HG02840 (cell line): ENCODE results near the gene DENND4C.
"Not testable (repeated sequence)": the region's sequence is repeated elsewhere in the genome, so short reads cannot be mapped to it uniquely, and the experiment has no call there.

ENCODE experiments used
- ATAC-seq: cut with Tn5 transposase; IDR thresholded peaks from one replicate; pipeline ENCODE4 v1.9.1; 2021; ENCODE audit warnings: mild to moderate bottlenecking, moderate library complexity, moderate number of reproducible peaks; ENCODE audit not compliant: unreplicated experiment, low FRiP score

Gene DENND4C

GRCh38 chr9:19223724-19224123, 6.8 kb upstream of the DENND4C start:
- no peak for ATAC-seq

GRCh38 chr9:19224563-19224962, 5.9 kb upstream of the DENND4C start:
- no peak for ATAC-seq

GRCh38 chr9:19229595-19230354, 718 bp upstream of the DENND4C start:
- peak; percentile 45 for ATAC-seq

GRCh38 chr9:19231126-19231903, 822 bp downstream of the DENND4C start:
- ATAC-seq: peak; percentile 10

- ATAC-seq: no peak
Observed at GRCh38 chr9:19231904-19232822, 1.7 kb downstream of the DENND4C start.

- ATAC-seq: no peak
Observed at GRCh38 chr9:19232823-19233194, 2.3 kb downstream of the DENND4C start.

- no peak for ATAC-seq
Observed at GRCh38 chr9:19233344-19233743, 2.9 kb downstream of the DENND4C start.

GRCh38 chr9:19239955-19240354, 9.5 kb downstream of the DENND4C start:
- no peak for ATAC-seq

GRCh38 chr9:19241728-19242127, 11.2 kb downstream of the DENND4C start:
- ATAC-seq: no peak

- ATAC-seq: no peak
Observed at GRCh38 chr9:19243366-19244033, 13.0 kb downstream of the DENND4C start.

GRCh38 chr9:19246891-19247290, 16.4 kb downstream of the DENND4C start:
- ATAC-seq: no peak

GRCh38 chr9:19247420-19247819, 16.9 kb downstream of the DENND4C start:
- no peak for ATAC-seq

GRCh38 chr9:19250346-19250745, 19.9 kb downstream of the DENND4C start:
- not testable (repeated sequence) for ATAC-seq

- not testable (repeated sequence) for ATAC-seq
Observed at GRCh38 chr9:19251203-19251602, 20.7 kb downstream of the DENND4C start.

GRCh38 chr9:19251622-19252021, 21.1 kb downstream of the DENND4C start:
- not testable (repeated sequence) for ATAC-seq

GRCh38 chr9:19252174-19252884, 21.8 kb downstream of the DENND4C start:
- no peak for ATAC-seq

- no peak for ATAC-seq
Observed at GRCh38 chr9:19252885-19253219, 22.4 kb downstream of the DENND4C start.

GRCh38 chr9:19255112-19255511, 24.6 kb downstream of the DENND4C start:
- no peak for ATAC-seq

GRCh38 chr9:19255821-19256220, 25.3 kb downstream of the DENND4C start:
- no peak for ATAC-seq
